GM12872 (cell line): Measurements from ENCODE around the gene SH3PXD2A.

Experiments
- CTCF ChIP-seq: IDR thresholded peaks from 3 replicates; pipeline ENCODE4 v1.5.1; 2011; ENCODE audit warnings: low read depth, mild to moderate bottlenecking, low read length, moderate library complexity; ENCODE audit not compliant: insufficient read depth

The SH3PXD2A gene

GRCh38 chr10:103775776-103776175 is 79.6 kb downstream of the SH3PXD2A start:
- no peak for TF ChIP-seq CTCF

GRCh38 chr10:103772096-103772845 is 83.1 kb downstream of the SH3PXD2A start:
- no peak for TF ChIP-seq CTCF

GRCh38 chr10:103770139-103770538 is 85.2 kb downstream of the SH3PXD2A start:
- TF ChIP-seq CTCF, result no peak

- no peak for TF ChIP-seq CTCF
These were observed 86.2 kb downstream of the SH3PXD2A start for GRCh38 chr10:103769176-103769575.

DNA sequence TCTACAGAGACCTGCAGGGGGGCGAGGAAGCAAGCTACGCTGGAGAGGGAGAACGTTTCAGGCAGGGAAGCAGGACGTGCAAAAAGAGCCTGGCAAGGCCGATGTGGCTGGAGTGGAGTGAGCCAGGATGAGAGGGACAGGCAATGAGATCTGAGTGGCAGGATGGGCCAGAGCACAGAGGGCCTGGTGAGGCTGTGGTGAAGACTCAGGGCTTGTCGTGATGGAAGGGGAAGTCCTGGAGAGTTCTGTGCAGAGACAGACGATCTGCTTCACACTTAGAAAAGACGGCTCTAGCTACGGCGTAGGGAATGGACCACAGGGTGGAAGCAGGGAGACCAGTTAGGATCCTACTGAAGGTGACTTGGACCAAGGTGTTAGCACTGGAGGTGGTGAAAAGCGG is 87.0 kb downstream of the SH3PXD2A start:
- no peak for TF ChIP-seq CTCF

DNA sequence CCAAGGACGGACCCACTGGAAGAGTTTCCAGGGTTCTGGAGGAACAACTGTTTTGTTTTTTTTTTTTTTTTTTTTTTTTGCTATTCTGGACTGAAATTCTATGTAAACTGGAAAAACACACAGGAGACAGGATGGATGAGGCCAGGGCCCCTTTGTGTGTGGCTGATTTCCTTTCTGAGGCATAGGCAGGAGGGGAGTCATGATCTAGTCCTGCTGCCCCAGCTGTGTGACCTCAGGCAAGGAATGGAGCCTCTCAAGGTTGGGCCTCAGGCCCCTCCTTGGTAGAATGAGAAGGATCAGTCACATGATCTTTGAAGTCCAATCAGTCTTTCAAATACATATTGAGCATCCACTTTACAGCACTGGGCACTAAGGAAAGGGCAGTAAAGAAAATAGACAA is 87.6 kb downstream of the SH3PXD2A start:
- TF ChIP-seq CTCF, result no peak

- no peak for TF ChIP-seq CTCF
These were observed 88.4 kb downstream of the SH3PXD2A start for GRCh38 chr10:103766751-103767505.
